Astrocyte (in vitro differentiated cells and primary cell): ENCODE data around the gene MKRN3.

ENCODE experiments used
- CTCF ChIP-seq: IDR thresholded peaks from 2 replicates; pipeline ENCODE4 v1.5.1; 2011; ENCODE audit warnings: low read depth, mild to moderate bottlenecking, inconsistent platforms, low read length, moderate library complexity; ENCODE audit not compliant: insufficient read depth
- EZH2 ChIP-seq: IDR thresholded peaks from 2 replicates; pipeline ENCODE4 v1.6.1; 2012; ENCODE audit warnings: mild to moderate bottlenecking, low read length, inconsistent platforms; ENCODE audit not compliant: insufficient read depth

GRCh38 chr15:23524816-23525215 is 40.7 kb upstream of the MKRN3 start:
- TF ChIP-seq EZH2 (no peak), CTCF (no peak)
